GM12878 (cell line): Measurements from ENCODE around the gene CUZD1. TPM values are rescaled to one million over a fixed set of nuclear protein-coding genes. Genes with fewer than 3 reads are reported as not detected.

ENCODE experiments used
- ATAC-seq: fragments of 200-7000 bp; cut with Tn5 transposase; 3 replicates; pipeline ENCODE4 v1.9.1; 2020; ENCODE audit warnings: mild to moderate bottlenecking, moderate library complexity
- BruUV-seq: library from RNA; stranded (reverse); fragments of 400-500 nt; replicated peaks from 2 replicates; lab custom pipeline; 2021; lab: Mats Ljungman, UMichigan
- CTCF ChIA-PET: fragments of 300-600 bp; sonication (Branson Sonifier 250); formaldehyde crosslinking; extraction: SDS; loops from one replicate; lab custom pipeline; 2021; ENCODE audit warnings: inconsistent platforms; lab: Yijun Ruan, JAX
- POLR2A ChIA-PET: fragments of 350-600 bp; formaldehyde crosslinking; extraction: SDS; loops from one replicate; lab custom pipeline; 2021; ENCODE audit warnings: inconsistent platforms; lab: Charles Lee
- RAD21 ChIA-PET: fragments of 300-600 bp; sonication (Branson Sonifier 250); formaldehyde crosslinking; loops from one replicate; lab custom pipeline; 2023; ENCODE audit warnings: antibody characterized with exemption; ENCODE audit not compliant: unreplicated experiment; lab: Charles Lee
- SMC1A ChIA-PET: fragments of 300-600 bp; sonication (Branson Sonifier 250); formaldehyde crosslinking; loops from one replicate; lab custom pipeline; 2023; ENCODE audit not compliant: unreplicated experiment, uncharacterized antibody; lab: Charles Lee
- DNase-seq: peaks from one replicate; pipeline ENCODE4 v3.0.0-alpha.2; 2011; ENCODE audit warnings: low read depth, low spot score
- FAIRE-seq: peaks from 3 replicates; lab custom pipeline; 2011; peaks lifted over from hg19 to GRCh38; lab: Jason Lieb, UNC
- H2AFZ ChIP-seq: 2 replicates; pipeline ENCODE4 v1.6.0; 2011; ENCODE audit warnings: low read depth, low read length, control low read depth; ENCODE audit not compliant: control insufficient read depth
- H3K27ac ChIP-seq: 2 replicates; pipeline ENCODE4 v1.5.1; 2011; ENCODE audit warnings: control low read depth; ENCODE audit not compliant: control insufficient read depth, insufficient read depth
- H3K27me3 ChIP-seq, 2 experiments: replicated peaks in 1 of 2; 2 replicates each; pipeline versions ENCODE4 v1.6.0 to v1.6.1; 2011; ENCODE audit warnings: low read length in 1 of 2; ENCODE audit not compliant: control insufficient read depth in 2 of 2, insufficient read depth in 2 of 2
- H3K36me3 ChIP-seq, 2 experiments: 2 replicates each; pipeline ENCODE4 v1.5.1; 2011; ENCODE audit warnings: low read length in 1 of 2; ENCODE audit not compliant: control insufficient read depth in 2 of 2, insufficient read depth in 2 of 2
- H3K4me1 ChIP-seq: 2 replicates; pipeline ENCODE4 v1.6.1; 2011; ENCODE audit warnings: mild to moderate bottlenecking, low read length, moderate library complexity, mixed read lengths; ENCODE audit not compliant: control insufficient read depth, insufficient read depth
- H3K4me2 ChIP-seq: 2 replicates; pipeline ENCODE4 v1.6.0; 2011; ENCODE audit warnings: control low read depth; ENCODE audit not compliant: control insufficient read depth, insufficient read depth
- H3K4me3 ChIP-seq: fragments of 200-600 bp; sonication (generic); 2 replicates; pipeline ENCODE4 v1.5.1; 2016
- H3K79me2 ChIP-seq: 2 replicates; pipeline ENCODE4 v1.6.0; 2011; ENCODE audit warnings: low read length; ENCODE audit not compliant: control insufficient read depth, insufficient read depth
- H3K9ac ChIP-seq: 2 replicates; pipeline ENCODE4 v1.8.0; 2011; ENCODE audit warnings: low read length, control low read depth, mixed read lengths; ENCODE audit not compliant: control insufficient read depth, insufficient read depth
- H3K9me3 ChIP-seq: replicated peaks from 3 replicates; pipeline ENCODE4 v1.5.1; 2011; ENCODE audit warnings: mild to moderate bottlenecking, low read length; ENCODE audit not compliant: control insufficient read depth, insufficient read depth
- H4K20me1 ChIP-seq: 2 replicates; pipeline ENCODE4 v1.6.0; 2011; ENCODE audit not compliant: control insufficient read depth, insufficient read depth
- BCL3 ChIP-seq: IDR thresholded peaks from 2 replicates; pipeline ENCODE4 v1.6.1; 2011; ENCODE audit warnings: borderline replicate concordance, low read depth, mild to moderate bottlenecking, moderate library complexity, low read length; ENCODE audit not compliant: insufficient read depth, poor library complexity, severe bottlenecking
- CEBPB ChIP-seq, 2 experiments: fragments of 150-350 bp in 1 of 2; IDR thresholded peaks; 2 replicates each; pipeline ENCODE4 v1.6.1; 2012 to 2014; ENCODE audit warnings: low read depth in 2 of 2, low read length in 2 of 2, borderline replicate concordance in 1 of 2, inconsistent platforms in 1 of 2
- HSF1 ChIP-seq: fragments of 150-350 bp; IDR thresholded peaks from 2 replicates; pipeline ENCODE4 v1.6.1; 2014; ENCODE audit warnings: mild to moderate bottlenecking, low read depth, low read length
- KLF5 ChIP-seq: fragments of 450-650 bp; IDR thresholded peaks from 2 replicates; pipeline ENCODE4 v1.6.1; 2014; ENCODE audit warnings: mild to moderate bottlenecking; ENCODE audit not compliant: partially characterized antibody
- MTA2 ChIP-seq: fragments of 450-650 bp; IDR thresholded peaks from 2 replicates; pipeline ENCODE4 v1.6.1; 2016; ENCODE audit warnings: low read depth, mild to moderate bottlenecking, moderate library complexity
- NFYB ChIP-seq: IDR thresholded peaks from 2 replicates; pipeline ENCODE4 v1.6.1; 2011; ENCODE audit warnings: low read depth, mild to moderate bottlenecking, low read length, improper control_type of control experiment, moderate library complexity; ENCODE audit not compliant: insufficient read depth
- RAD21 ChIP-seq: IDR thresholded peaks from 2 replicates; pipeline ENCODE4 v1.6.1; 2011; ENCODE audit warnings: mild to moderate bottlenecking, low read depth, low read length, moderate library complexity; ENCODE audit not compliant: insufficient read depth
- WGBS: methylation state at CpG from one replicate; pipeline ENCODE4 v1.1.6; 2016; ENCODE audit warnings: low lambda C conversion rate; ENCODE audit not compliant: insufficient replicate concordance, insufficient coverage; ENCODE audit errors: missing lambda C conversion rate; 5-methylcytosine and 5-hydroxymethylcytosine counted together
- in situ Hi-C: fragments of 300-500 bp; cut with MboI; formaldehyde crosslinking; loops from 9 replicates; pipeline ENCODE4 v1.14.3; 2018; ENCODE audit warnings: mixed read lengths
- intact Hi-C: fragments of 100-400 bp; cut with micrococcal nuclease; formaldehyde crosslinking; loops from one replicate; pipeline ENCODE4 v1.14.2; 2022; ENCODE audit not compliant: unreplicated experiment
- polyA plus RNA-seq, 11 experiments: library from polyadenylated mRNA; depleted of rRNA in 4 of 11; unstranded in 6 of 11; stranded (reverse) in 5 of 11; fragments of >200 nt; fragmentation: Nextera tagmentation in 4 of 11; fragmentation: Illumina TruSeq in 1 of 11; extraction: Ambion mirVana in 4 of 11; extraction: Trizol in 1 of 11; gene quantifications; 1 replicate in 1 of 11; 2 replicates in 10 of 11; pipeline versions ENCODE4 v1.2.1 to v1.2.3, GENCODE V29; 2011 to 2016; ENCODE audit warnings: inconsistent platforms in 2 of 11, missing spikeins in 2 of 11, low read depth in 1 of 11
- total RNA-seq, 4 experiments: library from RNA; depleted of rRNA in 3 of 4; stranded (reverse); fragments of >200 nt in 3 of 4; fragmentation: Illumina TruSeq in 1 of 4; extraction: Trizol in 1 of 4; gene quantifications; 2 replicates each; pipeline versions ENCODE4 v1.2.1 to v1.2.3, GENCODE V29; 2013 to 2021

The CUZD1 gene
- total and polyA plus RNA-seq, 10 of the 15 experiments (the other 5 are each of a cell fraction or from before 2014, with no cell fraction given) = 0.66 to 2.3 (median 1.5) TPM

GRCh38 chr10:122815458-122815857, 30.2 kb downstream of the CUZD1 start:
- DNase-seq = no peak
- no peak for ATAC-seq
- no peak overlapping the region for H2AFZ ChIP-seq
- H3K9ac ChIP-seq = no peak overlapping the region
- no peaks in the 10 kb centered on the region for H3K36me3 ChIP-seq
- H3K79me2 ChIP-seq = no peaks in the 10 kb centered on the region
- in situ Hi-C loops (no loop called here), intact Hi-C loops (no loop called here)
- ChIA-PET POLR2A (no interaction called here), SMC1A (no interaction called here), RAD21 (no interaction called here), CTCF (no interaction called here)
- peaks cover 0 to 6% of the 10 kb centered on the region in 2 experiments; a peak in 3 of 4 replicates for H3K27me3 ChIP-seq
- no peak overlapping the region for H3K27ac ChIP-seq
- no peak overlapping the region for H3K4me2 ChIP-seq
- no peak overlapping the region for H3K4me3 ChIP-seq
- WGBS = 35% methylated on average over 5 of the region's 5 CpGs
- no peaks in the 10 kb centered on the region for H4K20me1 ChIP-seq
- no peaks in the 10 kb centered on the region for H3K4me1 ChIP-seq
- no peak for TF ChIP-seq NFYB
- TF ChIP-seq CEBPB (IDR thresholded peaks at IDR 0.05; ENCODE audit: borderline replicate concordance in 1 of 2, low read depth in 2 of 2, low read length in 2 of 2) = no peak
- no peak for TF ChIP-seq KLF5
- TF ChIP-seq MTA2 = no peak
- no peak for TF ChIP-seq BCL3
- TF ChIP-seq HSF1 = no peak
- no peak for TF ChIP-seq RAD21
- no peaks in the 10 kb centered on the region for H3K9me3 ChIP-seq
- FAIRE-seq = no peak
- BruUV-seq = no TSS peak
